ENCODE measurements around the gene CDHR2.
A peak's percentile ranks its signal among the peaks of the same experiment; 100 is the strongest.
"Not testable (repeated sequence)": the region's sequence is repeated elsewhere in the genome, so short reads cannot be mapped to it uniquely, and the experiment has no call there.

CDHR2 gene

DNA sequence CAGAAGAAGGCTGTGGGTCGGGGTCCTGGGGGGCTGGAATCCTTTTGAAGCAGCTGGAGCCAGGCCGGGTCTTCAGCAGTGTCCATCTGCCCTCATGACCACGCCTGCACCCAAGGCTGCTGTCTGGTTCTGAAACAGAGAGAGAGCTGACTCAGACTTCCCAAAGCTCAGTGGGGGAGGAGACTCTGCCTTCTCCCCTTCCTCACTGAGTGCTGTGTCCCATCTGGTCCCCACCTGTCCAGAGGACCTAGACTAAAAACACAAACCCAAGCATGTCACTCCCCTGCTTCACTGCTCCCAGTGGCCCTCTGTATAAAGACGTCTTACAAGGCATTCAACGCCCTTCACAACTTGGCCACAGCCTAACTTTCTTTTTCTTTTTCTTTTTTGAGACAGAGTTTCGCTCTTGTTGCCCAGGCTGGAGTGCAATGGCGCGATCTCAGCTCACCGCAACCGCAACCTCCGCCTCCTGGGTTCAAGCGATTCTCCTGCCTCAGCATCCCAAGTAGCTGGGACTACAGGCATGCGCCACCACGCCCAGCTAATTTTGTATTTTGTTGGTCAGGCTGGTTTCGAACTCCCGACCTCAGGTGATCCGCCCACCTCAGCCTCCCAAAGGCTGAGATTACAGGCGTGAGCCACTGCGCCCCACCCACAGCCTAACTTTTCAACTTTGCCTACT, 50.7 kb downstream of the CDHR2 start:
- not testable (repeated sequence) for DNase-seq

DNA sequence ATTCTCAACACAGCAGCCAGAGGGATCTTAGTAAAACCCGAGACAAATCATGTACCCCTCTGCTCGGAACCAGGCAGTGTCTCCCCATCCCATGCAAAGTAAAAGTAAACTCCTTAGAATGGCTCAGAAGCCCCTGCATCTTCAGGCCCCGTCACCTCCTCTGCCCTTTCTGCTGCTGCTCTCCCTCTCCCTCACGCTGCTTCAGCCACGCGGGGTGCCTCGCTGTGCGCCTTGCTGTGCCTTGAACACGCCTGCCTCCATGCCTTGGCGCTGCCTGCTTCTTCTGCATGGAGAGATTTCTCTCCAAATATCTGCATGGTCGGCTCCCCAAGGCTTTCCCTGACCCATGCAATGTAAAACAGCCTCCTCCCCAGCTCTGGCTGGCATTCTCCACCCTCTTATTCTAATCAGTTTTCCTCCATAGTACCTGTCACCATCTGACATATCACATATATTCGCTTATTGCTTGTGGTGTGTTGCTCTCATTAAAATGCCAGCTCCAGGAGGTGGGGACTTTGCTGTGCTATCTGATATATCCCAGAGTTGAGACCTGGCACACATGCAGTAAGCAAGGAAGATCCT, 52.9 kb downstream of the CDHR2 start:
- DNase-seq, result no peak

DNA sequence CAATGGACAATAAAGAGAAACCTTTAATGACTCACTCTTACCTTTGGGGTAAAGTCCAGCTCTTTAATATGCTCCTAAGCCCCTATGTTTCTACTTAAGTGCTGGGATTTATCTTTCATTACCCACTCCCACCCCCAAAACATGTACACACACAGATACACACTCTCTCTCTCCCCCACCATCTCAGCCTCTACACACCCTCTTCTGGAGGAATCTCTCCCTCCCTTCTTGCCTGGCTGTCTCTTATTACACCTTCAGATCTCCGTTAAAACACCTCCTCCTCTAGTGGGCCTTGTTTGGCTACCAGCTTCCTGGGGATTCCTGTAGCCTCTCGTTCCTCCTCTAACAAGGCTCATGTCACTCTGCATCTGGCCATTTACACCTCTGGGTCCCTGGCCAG, 53.9 kb downstream of the CDHR2 start:
- no peak for DNase-seq

DNA sequence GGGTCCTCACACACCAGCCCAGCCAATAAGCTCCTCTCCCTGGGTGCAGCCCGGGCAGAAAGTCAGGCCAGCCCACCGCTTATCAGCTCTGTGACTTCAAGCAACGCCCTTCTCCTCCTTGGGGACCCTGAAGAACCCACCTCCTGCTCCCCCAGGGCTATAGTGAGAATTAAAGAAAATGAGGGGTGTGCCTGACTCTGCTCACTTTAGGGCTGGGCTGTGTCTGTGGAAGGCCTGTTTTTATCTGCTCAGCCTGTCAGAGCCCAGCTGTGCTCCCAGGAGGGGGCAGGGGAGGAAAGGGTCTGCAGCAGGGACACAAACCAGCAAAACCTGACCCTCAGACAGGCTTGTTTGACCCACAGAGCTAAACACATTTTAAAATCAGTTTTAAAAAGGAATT, 56.9 kb downstream of the CDHR2 start:
- DNase-seq, result no peak

DNA sequence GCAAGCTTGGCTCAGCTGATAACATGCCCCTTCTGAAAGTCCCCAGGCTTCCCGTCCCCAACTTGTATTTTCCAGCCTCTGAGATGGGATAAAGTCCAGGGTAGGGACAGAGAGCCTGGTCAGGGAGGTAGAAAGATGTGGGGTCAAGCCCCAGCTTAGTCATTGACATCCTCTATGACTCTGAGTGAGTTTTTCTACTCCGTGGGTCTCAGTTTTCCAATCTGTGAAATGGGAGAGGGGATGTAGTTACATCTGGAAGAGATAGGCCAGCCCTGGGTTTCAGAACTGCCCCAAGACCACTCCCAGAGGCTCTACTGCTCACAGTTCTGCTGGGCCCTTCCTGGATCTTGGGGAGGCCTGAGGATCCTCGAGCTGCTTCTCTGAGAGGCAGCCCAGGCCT, 57.7 kb downstream of the CDHR2 start:
- no peak for DNase-seq

DNA sequence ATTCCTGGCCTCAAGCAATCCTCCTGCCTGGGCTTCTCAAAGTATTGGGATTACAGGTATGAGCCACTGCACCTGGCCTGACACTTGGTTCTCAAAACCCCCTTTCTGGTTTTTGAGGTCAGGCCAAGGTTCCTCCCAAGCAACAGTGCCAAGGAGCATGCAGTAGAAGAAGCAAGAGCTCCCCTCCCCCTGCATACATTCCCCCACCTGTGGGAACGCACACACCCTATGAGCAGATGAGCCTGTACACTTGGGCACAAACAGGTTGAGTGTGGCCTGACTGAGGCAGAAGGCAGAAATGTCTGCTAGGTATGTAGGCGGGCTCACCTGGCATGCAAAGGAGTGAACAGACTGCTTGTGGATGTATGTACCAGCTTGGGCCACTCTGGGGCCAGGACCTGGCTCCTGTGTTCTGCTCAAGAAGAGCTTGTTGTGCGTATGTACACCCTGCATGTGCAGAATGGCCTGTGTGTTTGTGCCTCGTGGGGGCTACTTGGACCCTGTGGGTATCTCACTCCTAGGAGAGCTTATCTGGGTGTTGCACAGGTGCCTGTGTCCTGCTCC, 59.1 kb downstream of the CDHR2 start:
- DNase-seq, result no peak

DNA sequence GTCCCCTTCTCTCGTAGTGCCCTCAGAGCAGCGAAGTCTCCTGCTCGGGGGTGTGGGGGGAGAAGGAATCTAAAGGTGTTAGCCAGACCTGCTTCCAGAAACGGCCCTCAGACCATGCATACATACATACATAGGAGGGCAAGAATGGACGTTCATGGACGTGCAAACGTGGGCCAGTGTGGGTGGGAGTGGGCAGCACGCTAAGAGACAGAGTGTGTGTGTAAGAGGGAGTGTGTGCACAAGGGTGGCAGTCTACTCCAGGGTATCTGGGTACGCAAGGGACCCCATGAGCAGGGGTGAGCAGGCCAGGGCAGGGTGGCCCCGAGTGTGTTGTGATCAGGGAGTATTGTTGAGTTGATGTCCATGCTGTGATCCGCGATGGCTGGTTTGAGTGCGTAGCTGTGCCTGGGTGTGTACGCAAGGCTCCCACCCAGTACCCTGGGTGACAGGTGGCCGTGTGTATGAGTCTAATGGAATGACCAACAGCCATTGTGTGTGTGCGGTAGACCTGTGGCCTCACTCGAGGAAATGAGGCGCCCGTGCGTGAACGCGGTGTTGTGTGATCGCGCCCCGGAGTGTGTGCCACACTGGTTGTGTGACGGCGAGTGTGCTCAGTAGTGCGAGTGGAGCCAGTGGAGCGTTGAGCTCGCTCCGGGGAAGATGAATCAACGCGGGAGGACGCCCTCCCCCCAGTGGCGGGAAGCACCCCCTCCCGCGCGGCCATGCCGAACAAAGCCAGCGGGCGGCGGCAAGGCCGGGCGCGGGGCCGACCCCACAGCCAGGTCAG, 60.0 kb downstream of the CDHR2 start:
- no peak for DNase-seq

DNA sequence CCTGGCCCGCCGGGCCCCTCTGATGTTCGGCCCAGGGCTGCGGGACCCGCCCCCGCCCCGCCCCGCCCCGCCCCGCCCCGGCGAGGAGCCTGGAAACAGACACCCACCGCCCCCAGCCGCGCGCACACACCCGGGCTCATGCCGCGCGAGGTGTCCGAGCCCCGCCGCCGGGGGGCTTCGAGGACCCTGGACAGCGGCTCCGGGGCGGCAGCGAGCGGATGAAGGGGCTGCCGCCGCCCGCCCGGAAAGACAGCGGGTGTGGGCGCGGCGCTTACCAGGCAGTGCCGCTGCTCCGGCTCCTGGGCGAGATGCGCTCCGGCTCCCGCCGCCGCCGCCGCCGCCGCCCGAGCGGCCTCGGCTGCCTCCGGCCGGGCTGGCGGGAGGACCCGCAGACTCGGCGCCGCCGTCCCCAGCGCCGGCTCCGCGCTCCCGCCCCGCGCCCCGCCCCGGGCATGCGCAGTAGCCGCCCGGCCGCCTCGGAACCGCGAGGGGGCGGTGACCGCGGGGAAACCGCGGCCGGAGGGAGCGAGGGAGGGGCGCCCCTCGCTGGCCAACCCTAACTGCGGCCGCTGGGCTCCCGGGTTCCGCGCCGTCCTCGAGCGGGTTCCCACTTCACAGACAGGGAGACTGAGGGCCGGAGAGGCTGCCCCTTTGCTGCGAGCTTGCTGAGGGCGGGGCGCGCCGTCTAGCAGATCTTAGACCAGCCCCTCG, 60.7 kb downstream of the CDHR2 start, which contains the start of gene GPRIN1:
TSS of gene GPRIN1 (minus strand) at position 433 of the 711 bp plus-strand sequence. CDS start 10,322 bp downstream, outside the sequence.
- peak; percentile 72 for DNase-seq

DNA sequence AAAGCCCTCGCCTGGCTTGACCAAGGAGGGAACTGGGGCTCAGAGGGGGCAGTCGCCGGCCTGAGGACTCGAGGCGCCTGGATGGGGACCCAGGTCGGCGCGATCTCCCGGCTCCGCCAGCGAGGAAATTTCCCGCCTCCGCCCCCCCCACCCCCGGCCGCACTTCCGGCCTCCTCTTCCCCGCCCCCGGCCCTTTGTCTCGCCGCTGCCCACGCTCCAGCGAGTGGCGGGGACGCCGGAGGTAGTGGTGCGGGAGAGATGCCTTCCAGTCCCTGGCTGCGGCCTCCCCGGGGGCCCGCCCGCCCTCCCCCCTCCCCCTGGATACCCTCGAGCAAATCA, 61.3 kb downstream of the CDHR2 start:
- no peak for DNase-seq

DNA sequence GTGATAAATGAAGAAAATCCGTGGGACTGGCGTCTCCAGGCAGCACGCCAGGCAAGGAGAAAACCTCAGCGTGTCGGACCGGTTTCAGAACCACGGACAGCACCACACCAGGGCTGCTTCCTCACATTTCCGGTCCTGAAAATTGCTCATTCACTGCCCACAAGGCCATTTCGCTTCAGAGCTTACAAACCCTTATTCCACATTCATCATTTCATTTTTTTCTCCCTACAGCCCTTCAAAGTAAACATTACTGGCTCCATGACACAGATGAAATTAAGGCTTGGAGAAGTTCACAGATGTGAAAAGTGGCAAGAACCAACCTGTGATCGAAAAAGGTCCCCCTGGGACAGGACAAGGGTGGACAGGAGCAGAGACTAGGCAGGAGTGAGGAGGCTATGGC, 62.3 kb downstream of the CDHR2 start:
- DNase-seq, result peak; percentile 89

DNA sequence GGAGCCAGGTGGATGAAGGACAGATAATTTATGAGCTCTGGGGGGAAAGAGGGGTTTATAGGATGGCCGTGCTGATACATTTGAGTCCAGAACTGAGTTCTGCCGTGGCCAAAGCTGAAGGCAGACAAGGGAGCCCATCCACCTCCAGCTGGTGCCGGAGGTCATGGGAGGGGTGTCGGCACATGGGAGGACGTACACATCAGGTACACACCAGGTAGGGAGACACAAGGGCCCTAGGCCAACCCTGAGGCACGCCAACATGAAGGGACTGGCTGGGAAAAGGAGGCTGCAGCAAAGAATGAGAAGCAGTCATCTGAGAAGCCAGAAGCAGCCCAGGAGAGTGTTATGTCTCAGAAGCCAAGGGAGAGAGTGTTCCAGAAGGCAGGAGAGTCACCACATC, 62.9 kb downstream of the CDHR2 start:
- DNase-seq, result no peak

DNA sequence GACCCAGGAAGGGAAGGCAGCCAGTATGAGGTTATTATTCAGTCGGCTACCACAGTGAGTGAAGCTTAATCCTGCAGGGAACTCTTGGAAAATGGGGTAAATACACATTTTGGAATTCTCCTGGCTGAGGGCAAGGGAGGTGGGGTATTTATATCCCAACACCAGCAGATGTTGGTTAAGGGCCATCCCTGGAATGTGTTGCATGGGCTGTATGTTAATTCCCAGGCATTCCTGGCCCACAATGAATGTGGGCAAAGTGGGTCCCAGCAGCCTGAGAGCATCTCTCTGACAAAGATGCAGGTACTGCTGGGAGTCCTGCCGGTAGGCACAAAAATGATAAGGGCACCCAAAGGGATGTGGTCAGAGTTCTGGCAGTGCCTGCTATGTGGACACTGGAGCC, 63.7 kb downstream of the CDHR2 start:
- no peak for DNase-seq

DNA sequence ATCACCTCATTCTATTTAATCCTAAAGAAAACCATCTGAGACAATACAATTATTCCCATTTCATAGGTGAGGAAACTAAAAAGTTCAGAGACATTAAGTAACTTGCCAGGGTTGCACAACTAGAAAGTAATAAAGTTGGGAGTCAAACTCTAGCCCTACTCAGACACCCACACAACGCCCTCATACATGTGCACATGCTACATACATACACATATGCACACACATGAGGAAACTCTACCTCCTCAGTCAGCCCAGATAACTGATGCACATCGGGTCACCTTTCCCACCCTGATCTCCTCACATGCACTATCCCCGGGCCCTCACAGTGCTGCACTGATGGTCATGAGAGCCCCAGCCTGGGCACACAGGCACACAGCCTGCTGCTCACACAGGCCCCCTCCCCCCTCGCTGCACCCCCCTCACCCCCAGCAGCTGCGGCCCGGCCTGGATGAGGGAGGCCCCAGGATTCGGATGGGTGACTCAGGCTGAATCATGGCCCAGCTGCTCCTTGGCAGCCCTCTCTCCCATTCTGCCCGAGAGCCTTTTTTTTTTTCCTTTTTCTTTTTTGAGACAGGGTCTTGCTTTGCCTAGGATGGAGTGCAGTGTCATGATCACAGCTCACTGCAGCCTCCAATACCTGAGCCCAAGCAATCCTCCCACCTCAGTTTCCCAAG, 65.8 kb downstream of the CDHR2 start:
- no peak for DNase-seq

DNA sequence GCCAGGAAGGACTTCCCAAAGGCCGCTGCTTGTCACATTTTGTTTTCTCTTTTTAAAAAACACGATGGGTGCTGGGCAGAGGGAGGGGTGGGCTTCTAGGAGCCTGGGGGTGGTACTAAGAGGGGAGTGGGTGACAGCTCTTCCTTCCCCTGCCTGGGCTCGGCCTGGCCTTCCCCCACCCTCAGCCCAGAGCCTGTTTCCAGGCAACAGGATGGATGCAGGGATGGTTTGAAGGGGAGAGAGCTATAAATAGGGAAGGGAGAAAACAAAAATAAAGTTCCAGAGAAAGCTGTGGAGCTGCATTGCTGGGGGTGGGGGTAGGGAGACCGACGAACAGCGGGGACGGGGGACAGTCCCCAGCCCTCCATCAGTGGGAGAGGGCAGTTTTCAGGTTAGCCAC, 67.4 kb downstream of the CDHR2 start:
- no peak for DNase-seq

DNA sequence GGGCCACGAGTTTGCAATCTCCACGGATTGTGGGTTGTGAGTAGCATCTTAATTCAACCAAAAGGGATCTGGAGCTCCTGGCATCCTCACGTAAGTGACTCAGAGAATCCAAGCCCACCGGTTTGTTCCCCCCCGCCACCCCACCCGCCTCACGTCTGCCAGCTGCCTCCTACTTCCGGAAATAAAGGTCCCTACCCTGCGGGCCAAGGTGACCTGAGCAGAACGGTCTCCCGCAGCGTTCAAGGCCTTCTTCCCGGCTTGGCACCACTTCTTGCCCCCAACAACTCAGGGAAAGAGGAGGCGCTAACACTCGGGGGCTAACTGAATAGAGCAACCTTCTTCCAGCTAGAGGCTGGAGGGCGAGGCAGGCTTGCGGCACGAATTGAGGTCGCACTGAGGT, 69.6 kb downstream of the CDHR2 start:
- no peak for DNase-seq

DNA sequence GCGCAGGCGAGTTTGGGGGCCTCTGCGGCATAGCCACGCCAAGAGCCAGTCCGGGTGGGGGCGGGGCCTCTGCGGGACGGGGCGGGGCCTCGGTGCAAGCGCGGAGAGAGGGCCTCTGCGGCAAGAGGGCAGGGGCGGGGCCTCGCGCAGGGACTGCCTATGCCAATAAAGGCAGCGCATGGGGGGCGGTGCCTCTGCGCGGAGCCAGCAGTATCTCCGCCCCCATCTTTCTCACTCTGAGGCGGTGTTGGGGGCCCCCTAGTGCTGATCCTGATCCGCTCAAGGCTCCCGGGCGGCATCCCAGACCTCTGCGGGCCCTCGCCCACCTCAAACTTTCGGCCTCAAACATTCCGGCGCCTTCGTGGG, 70.0 kb downstream of the CDHR2 start:
- peak; percentile 94 for DNase-seq

DNA sequence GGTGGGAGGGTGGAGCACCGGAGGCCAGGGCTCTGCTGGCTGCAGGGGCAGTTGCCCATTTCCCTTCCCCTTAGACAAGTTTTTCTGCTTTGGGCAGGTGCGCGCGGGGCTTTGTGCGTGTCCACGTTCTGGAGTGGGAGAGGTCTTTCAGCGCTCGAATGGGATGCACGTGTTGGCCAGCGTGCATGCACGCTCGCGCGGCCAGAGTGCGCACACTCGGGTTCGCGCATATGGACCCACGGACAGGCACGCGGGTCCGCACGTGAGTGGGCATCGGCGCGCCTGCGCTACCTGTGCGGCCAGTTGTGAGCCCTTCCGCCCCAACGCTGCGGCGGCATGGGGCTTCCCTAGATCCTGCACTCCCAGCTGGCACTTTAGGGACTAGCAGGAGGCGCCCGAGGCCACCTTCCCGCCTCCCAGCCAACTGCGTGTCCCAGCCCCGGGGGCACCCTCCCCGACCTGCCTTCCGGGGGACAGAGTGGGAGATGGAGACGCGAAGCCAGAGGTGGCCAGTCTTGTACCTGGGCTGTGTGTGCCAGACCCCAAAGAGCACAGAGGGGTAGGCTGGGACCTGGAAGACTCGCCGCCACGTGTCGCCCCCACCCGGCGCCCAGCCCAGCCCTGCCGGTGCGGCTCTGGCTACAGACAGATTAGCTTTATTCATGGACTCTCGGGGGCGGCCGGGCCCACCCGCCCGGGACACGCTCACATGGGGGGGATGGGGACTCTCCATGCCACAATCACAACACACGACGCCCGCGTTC, 70.6 kb downstream of the CDHR2 start:
- DNase-seq, result no peak

DNA sequence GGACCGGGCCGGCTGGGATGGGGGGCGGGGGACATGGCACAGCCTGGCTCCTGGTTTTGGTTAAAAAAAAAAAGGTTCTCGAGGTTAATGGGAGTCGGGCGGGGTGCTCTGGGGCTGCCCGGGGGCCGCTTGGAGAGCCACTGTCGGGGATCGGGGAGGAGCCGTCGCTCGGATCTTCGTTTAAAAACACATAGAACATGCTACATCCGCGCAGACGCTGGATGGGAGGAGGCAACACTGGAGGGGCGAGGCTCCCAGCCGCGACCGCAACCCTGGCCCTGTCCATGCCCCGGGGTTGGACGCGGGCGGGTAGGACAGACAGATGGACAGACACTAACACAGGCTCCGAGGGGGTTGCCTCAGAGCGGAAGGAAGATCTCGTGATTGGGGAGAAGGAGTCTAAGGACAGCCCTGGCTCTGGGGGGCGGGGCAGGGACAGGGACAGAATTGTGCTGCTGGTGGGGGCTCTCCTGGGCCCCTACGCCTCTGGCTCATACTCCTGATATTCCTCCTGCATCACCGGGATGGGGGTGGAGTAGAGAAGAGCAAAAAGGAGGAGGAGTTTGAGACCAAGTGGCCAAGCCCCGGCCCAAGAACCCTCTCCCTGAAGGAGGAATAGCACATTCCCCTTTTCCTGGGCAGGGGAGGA, 71.3 kb downstream of the CDHR2 start:
- peak; percentile 64 for DNase-seq

DNA sequence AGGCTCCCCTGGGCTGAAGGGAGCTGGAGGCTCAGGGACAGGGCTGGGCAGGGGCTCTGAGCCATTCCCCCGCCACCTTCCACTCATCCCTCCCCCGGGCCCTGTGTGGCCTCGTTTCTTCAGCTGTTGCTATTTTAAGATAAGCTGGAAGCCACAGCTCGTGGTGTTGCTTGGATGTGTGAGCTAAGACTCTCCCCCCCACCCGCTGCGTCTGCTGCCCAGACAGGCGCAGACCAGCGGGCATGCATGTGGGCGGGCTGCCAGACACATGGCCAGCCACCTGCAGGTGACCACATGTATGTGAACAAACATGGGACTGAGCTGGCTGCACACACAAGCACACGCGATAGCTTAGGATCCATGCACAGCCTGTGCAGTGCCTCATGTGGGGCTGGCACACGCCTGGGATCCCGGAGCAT, 72.5 kb downstream of the CDHR2 start:
- DNase-seq, result peak; percentile 54

DNA sequence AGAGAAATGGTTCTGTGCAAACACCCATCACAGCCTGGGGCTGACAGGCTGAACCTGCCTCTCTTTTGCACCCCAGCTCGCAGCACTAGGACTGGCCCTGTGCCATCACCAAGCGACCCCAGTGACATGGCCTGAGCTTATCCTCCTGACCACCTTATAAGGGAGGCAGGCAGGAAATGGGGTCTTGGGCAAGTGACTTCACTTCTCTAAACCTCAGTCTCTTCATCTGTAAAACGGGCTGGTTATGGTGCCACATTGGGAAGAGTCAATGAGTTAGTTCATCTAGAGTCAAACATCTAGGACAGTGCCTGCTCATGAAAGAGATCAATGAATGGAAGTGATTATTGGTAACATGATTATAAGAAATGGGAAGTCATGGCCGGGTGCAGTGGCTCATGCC, 75.0 kb downstream of the CDHR2 start:
- no peak for DNase-seq

DNA sequence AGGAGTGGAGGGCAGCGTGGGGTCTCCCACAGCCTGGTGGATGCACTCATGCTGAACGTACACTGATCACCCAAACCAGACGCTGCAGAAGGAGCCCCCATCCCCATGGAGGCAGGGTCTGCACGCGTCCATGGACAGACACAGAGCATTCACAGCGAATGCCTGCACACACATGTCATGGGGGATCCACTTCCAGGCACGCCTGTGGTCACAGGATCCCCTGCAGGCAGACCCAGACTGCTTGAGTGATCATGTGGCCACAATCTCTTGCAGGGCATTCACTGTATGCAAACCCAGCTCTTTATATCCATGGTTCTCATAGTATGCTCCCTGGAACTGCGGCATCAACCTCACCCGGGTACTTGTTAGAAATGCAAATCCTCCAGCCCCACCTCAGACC, 75.8 kb downstream of the CDHR2 start:
- DNase-seq, result no peak
